ENCODE data around the gene EVX1.

The EVX1 gene

GRCh38 chr7:27196287-27196767 lies 46.3 kb upstream of the EVX1 start:
- H3K4me2 ChIP-seq (ENCODE audit: low read length), result no peak overlapping the region
- H3K27ac ChIP-seq, result no peak overlapping the region
- no peaks in the 10 kb centered on the region for H3K9me3 ChIP-seq (ENCODE audit: control insufficient read depth, low read length)
- no peak overlapping the region for H3K4me3 ChIP-seq (ENCODE audit: low read depth, low read length)
- no peaks in the 10 kb centered on the region for H3K4me1 ChIP-seq
- H3K27me3 ChIP-seq (ENCODE audit: control insufficient read depth, insufficient read depth, low read length), result peaks cover 13% of the 10 kb centered on the region
- TF ChIP-seq CTCF (IDR thresholded peaks at IDR 0.05), result peak; percentile 37
- no peaks in the 10 kb centered on the region for H3K36me3 ChIP-seq (ENCODE audit: control insufficient read depth, insufficient read depth, low read length)
- no peaks in the 10 kb centered on the region for H3K79me2 ChIP-seq
- H3K9ac ChIP-seq, result no peak overlapping the region
- no peak overlapping the region for H2AFZ ChIP-seq

GRCh38 chr7:27197137-27198042 lies 45.2 kb upstream of the EVX1 start:
- Histone ChIP-seq H3K27me3 (ENCODE audit: control insufficient read depth, insufficient read depth, low read length) (peaks cover 16% of the 10 kb centered on the region), H2AFZ (no peak overlapping the region), H3K9ac (no peak overlapping the region), H3K36me3 (ENCODE audit: control insufficient read depth, insufficient read depth, low read length) (no peaks in the 10 kb centered on the region), H3K79me2 (no peaks in the 10 kb centered on the region), H3K9me3 (ENCODE audit: control insufficient read depth, low read length) (no peaks in the 10 kb centered on the region), H3K4me1 (no peaks in the 10 kb centered on the region), H3K4me2 (ENCODE audit: low read length) (no peak overlapping the region), H3K27ac (no peak overlapping the region), H3K4me3 (ENCODE audit: low read depth, low read length) (no peak overlapping the region)
- no peak for TF ChIP-seq CTCF (IDR thresholded peaks at IDR 0.05)

- no peak overlapping the region for H3K4me3 ChIP-seq (ENCODE audit: low read depth, low read length)
- no peaks in the 10 kb centered on the region for H3K4me1 ChIP-seq
- no peak overlapping the region for H3K27ac ChIP-seq
- no peak for TF ChIP-seq CTCF (IDR thresholded peaks at IDR 0.05)
- H3K79me2 ChIP-seq, result no peaks in the 10 kb centered on the region
- H3K9me3 ChIP-seq (ENCODE audit: control insufficient read depth, low read length), result no peaks in the 10 kb centered on the region
- no peak overlapping the region for H2AFZ ChIP-seq
- H3K9ac ChIP-seq, result no peak overlapping the region
- no peak overlapping the region for H3K4me2 ChIP-seq (ENCODE audit: low read length)
- peaks cover 14% of the 10 kb centered on the region for H3K27me3 ChIP-seq (ENCODE audit: control insufficient read depth, insufficient read depth, low read length)
- no peaks in the 10 kb centered on the region for H3K36me3 ChIP-seq (ENCODE audit: control insufficient read depth, insufficient read depth, low read length)
Observed at GRCh38 chr7:27198138-27198841, 44.3 kb upstream of the EVX1 start.

GRCh38 chr7:27198871-27199801 lies 43.5 kb upstream of the EVX1 start:
- no peak overlapping the region for H3K4me3 ChIP-seq (ENCODE audit: low read depth, low read length)
- H3K9ac ChIP-seq, result no peak overlapping the region

More at GRCh38 chr7:27198871-27199801, 43.5 kb upstream of the EVX1 start:
- Histone ChIP-seq H3K9me3 (ENCODE audit: control insufficient read depth, low read length) (no peaks in the 10 kb centered on the region), H3K27ac (no peak overlapping the region), H2AFZ (no peak overlapping the region), H3K4me1 (no peaks in the 10 kb centered on the region), H3K36me3 (ENCODE audit: control insufficient read depth, insufficient read depth, low read length) (no peaks in the 10 kb centered on the region), H3K79me2 (no peaks in the 10 kb centered on the region), H3K4me2 (ENCODE audit: low read length) (no peak overlapping the region), H3K27me3 (ENCODE audit: control insufficient read depth, insufficient read depth, low read length) (peaks cover 12% of the 10 kb centered on the region)
- TF ChIP-seq CTCF (IDR thresholded peaks at IDR 0.05), result no peak
